Naive thymus-derived CD4-positive, alpha-beta T cell (primary cell): Measurements from ENCODE around the gene DVL1. TPM values are rescaled to one million over a fixed set of nuclear protein-coding genes. Genes with fewer than 3 reads are reported as not detected.

Experiments used
- ATAC-seq: fragments of 150-1000 bp; cut with Tn5 transposase; 2 replicates; pipeline ENCODE4 v1.10.0; 2021; ENCODE audit warnings: mild to moderate bottlenecking, moderate library complexity
- CTCF ChIA-PET: fragments of 350-600 bp; sonication (Branson Sonifier 250); formaldehyde crosslinking; loops from one replicate; lab custom pipeline; 2021; ENCODE audit warnings: antibody characterized with exemption; lab: Charles Lee
- POLR2A ChIA-PET: fragments of 350-600 bp; sonication (Branson Sonifier 250); formaldehyde crosslinking; loops from one replicate; lab custom pipeline; 2021; ENCODE audit warnings: antibody characterized with exemption, inconsistent platforms; lab: Charles Lee
- DNase-seq, 9 donors: peaks; one replicate each; pipeline versions ENCODE4 v3.0.0 to v3.0.0-alpha.2; 2020 to 2022; ENCODE audit warnings: mixed read lengths in 1 of 9
- H3K27ac ChIP-seq: one replicate; pipeline ENCODE4 v1.7.0; 2013; ENCODE audit warnings: mild to moderate bottlenecking, low read depth, low read length, moderate library complexity
- H3K27me3 ChIP-seq, 2 donors: one replicate each; pipeline ENCODE4 v1.7.0; 2013; ENCODE audit warnings: low read length in 2 of 2, mild to moderate bottlenecking in 2 of 2, moderate library complexity in 2 of 2; ENCODE audit not compliant: control insufficient read depth in 2 of 2, insufficient read depth in 2 of 2
- H3K36me3 ChIP-seq, 3 experiments: 1 replicate in 2 of 3; 2 replicates in 1 of 3; pipeline ENCODE4 v1.7.0; 2013; ENCODE audit warnings: low read length in 3 of 3, mild to moderate bottlenecking in 3 of 3, moderate library complexity in 1 of 3; ENCODE audit not compliant: insufficient read depth in 3 of 3, control insufficient read depth in 2 of 3
- H3K4me1 ChIP-seq, 2 donors: one replicate each; pipeline ENCODE4 v1.7.0; 2013; ENCODE audit warnings: low read length in 2 of 2, mild to moderate bottlenecking in 2 of 2, moderate library complexity in 1 of 2; ENCODE audit not compliant: control insufficient read depth in 2 of 2, insufficient read depth in 2 of 2
- H3K4me3 ChIP-seq: 2 replicates; pipeline ENCODE4 v1.7.0; 2013; ENCODE audit warnings: mild to moderate bottlenecking, low read length
- H3K9me3 ChIP-seq, 3 experiments: 1 replicate in 2 of 3; 2 replicates in 1 of 3; pipeline ENCODE4 v1.7.0; 2013; ENCODE audit warnings: low read length in 3 of 3; ENCODE audit not compliant: control insufficient read depth in 2 of 3
- H3K27ac Mint-ChIP-seq, 9 donors: one replicate each; pipeline ENCODE4 v1.8.0; 2020 to 2022; ENCODE audit warnings: mixed read lengths in 9 of 9, mild to moderate bottlenecking in 8 of 9, moderate library complexity in 5 of 9, inconsistent platforms in 2 of 9
- H3K27me3 Mint-ChIP-seq, 5 donors: one replicate each; pipeline ENCODE4 v1.8.0; 2021 to 2022; ENCODE audit warnings: mixed read lengths in 5 of 5, mild to moderate bottlenecking in 1 of 5
- H3K36me3 Mint-ChIP-seq, 5 donors: one replicate each; pipeline ENCODE4 v1.8.0; 2020 to 2022; ENCODE audit warnings: mixed read lengths in 5 of 5, mild to moderate bottlenecking in 3 of 5, inconsistent platforms in 1 of 5
- H3K4me1 Mint-ChIP-seq, 7 donors: one replicate each; pipeline ENCODE4 v1.8.0; 2020 to 2022; ENCODE audit warnings: mixed read lengths in 7 of 7, mild to moderate bottlenecking in 3 of 7, inconsistent platforms in 1 of 7
- H3K4me3 Mint-ChIP-seq, 10 donors: one replicate each; pipeline ENCODE4 v1.8.0; 2020 to 2022; ENCODE audit warnings: mild to moderate bottlenecking in 10 of 10, mixed read lengths in 10 of 10, moderate library complexity in 6 of 10, inconsistent platforms in 2 of 10
- H3K9me3 Mint-ChIP-seq, 11 donors: one replicate each; pipeline ENCODE4 v1.8.0; 2020 to 2022; ENCODE audit warnings: mixed read lengths in 11 of 11, mild to moderate bottlenecking in 4 of 11, inconsistent platforms in 1 of 11, moderate library complexity in 1 of 11
- intact Hi-C, 2 donors: fragments of 100-400 bp; cut with micrococcal nuclease; formaldehyde crosslinking; loops; one replicate each; pipeline ENCODE4 v1.15.1; 2023
- polyA plus RNA-seq, 2 donors: library from polyadenylated mRNA; unstranded; fragments of 300-500 nt; fragmentation: Illumina TruSeq; gene quantifications; one replicate each; pipeline ENCODE4 v1.2.3, GENCODE V29; 2021
- total RNA-seq, 6 experiments: library from RNA in 5 of 6; stranded (reverse) in 5 of 6; gene quantifications; 1 replicate in 5 of 6; 2 replicates in 1 of 6; pipeline ENCODE4 v1.2.3 and lab custom pipeline; 2021 to 2026

DVL1 gene
- total and polyA plus RNA-seq, 7 experiments from 2014 or later, result 0.78 to 54.9 (median 44.8) TPM

- ATAC-seq, result no peak
- Mint-ChIP-seq H3K36me3 (peaks cover 0 to 2% (median 0%) of the 10 kb centered on the region in 5 donors), H3K27me3 (peaks cover 0 to 26% (median 9%) of the 10 kb centered on the region in 5 donors), H3K27ac (peak overlapping the region in 6 of 9 donors; percentile 48 to 86 (median 66)), H3K4me3 (peak overlapping the region; percentile 31 to 85 (median 70)), H3K9me3 (peaks cover 0 to 3% (median 0%) of the 10 kb centered on the region in 11 donors), H3K4me1 (peaks cover 10 to 31% (median 24%) of the 10 kb centered on the region in 7 donors)
- Histone ChIP-seq H3K4me3 (no peak overlapping the region), H3K9me3 (no peaks in the 10 kb centered on the region), H3K36me3 (no peaks in the 10 kb centered on the region), H3K27me3 (peaks cover 0 to 6% of the 10 kb centered on the region in 2 donors), H3K4me1 (peaks cover 0 to 19% of the 10 kb centered on the region in 2 donors), H3K27ac (no peak overlapping the region)
- ChIA-PET POLR2A (interaction anchor here (0.8 to 2.8 kb wide), 4 partner anchors 14 to 23 kb away, joined by 3 to 13 read pairs (median 6); partner anchors contain the start of gene AURKAIP1), CTCF (interaction anchor here (0.7 to 1.2 kb wide), 3 partner anchors 18 to 89 kb away, joined by 3 to 4 read pairs (median 3); no protein-coding TSS in a partner anchor)
- no peak for DNase-seq
- intact Hi-C loops, result no loop called here
Observed at GRCh38 chr1:1351511-1352427, 2.6 kb upstream of the DVL1 start.

- Mint-ChIP-seq H3K4me3 (peak overlapping the region; percentile 40 to 85 (median 76)), H3K27me3 (peaks cover 0 to 17% (median 9%) of the 10 kb centered on the region in 5 donors), H3K9me3 (peaks cover 0 to 3% (median 0%) of the 10 kb centered on the region in 11 donors), H3K4me1 (peaks cover 13 to 32% (median 24%) of the 10 kb centered on the region in 7 donors), H3K36me3 (peaks cover 0 to 2% (median 0%) of the 10 kb centered on the region in 5 donors), H3K27ac (peak overlapping the region in 5 of 9 donors; percentile 19 to 76 (median 49))
- Histone ChIP-seq H3K27ac (peak overlapping the region; percentile 75), H3K36me3 (no peaks in the 10 kb centered on the region), H3K4me1 (peaks cover 0 to 16% of the 10 kb centered on the region in 2 donors), H3K9me3 (no peaks in the 10 kb centered on the region), H3K4me3 (peak overlapping the region; percentile 56), H3K27me3 (no peaks in the 10 kb centered on the region)
- POLR2A ChIA-PET, result interaction anchor here (0.6 to 2.2 kb wide), 7 partner anchors 10 to 58 kb away, joined by 3 to 15 read pairs (median 4); partner anchors contain the start of genes AURKAIP1, MRPL20 and MXRA8
- ATAC-seq (peak; percentile 41), DNase-seq (no peak)
- intact Hi-C loops, result loop anchor here (1.0 kb wide), 6 partner anchors 23 to 93 kb away; partner anchors contain the start of genes CPTP (in 1 of the 2), INTS11 (in 1 of the 2) and PUSL1 (in 1 of the 2)
- CTCF ChIA-PET, result interaction anchor here (0.8 to 1.9 kb wide), 4 partner anchors 23 to 227 kb away, joined by 3 to 6 read pairs (median 5); partner anchors contain the start of gene AURKAIP1
Observed at GRCh38 chr1:1348420-1349255, 580 bp downstream of the DVL1 start.

GRCh38 chr1:1347663-1348419 is 1.4 kb downstream of the DVL1 start:
- ChIA-PET POLR2A (interaction anchor here (0.6 to 2.2 kb wide), 7 partner anchors 11 to 59 kb away, joined by 3 to 15 read pairs (median 4); partner anchors contain the start of genes AURKAIP1, MRPL20 and MXRA8), CTCF (interaction anchor here (0.6 to 1.9 kb wide), 5 partner anchors 24 to 228 kb away, joined by 3 to 6 read pairs (median 4); partner anchors contain the start of gene AURKAIP1)
- DNase-seq (no peak), ATAC-seq (no peak)
- Histone ChIP-seq H3K4me3 (peak overlapping the region; percentile 56), H3K27me3 (no peaks in the 10 kb centered on the region), H3K9me3 (no peaks in the 10 kb centered on the region), H3K27ac (peak overlapping the region; percentile 75), H3K4me1 (peaks cover 0 to 9% of the 10 kb centered on the region in 2 donors), H3K36me3 (no peaks in the 10 kb centered on the region)
- Mint-ChIP-seq H3K4me1 (peaks cover 13 to 29% (median 21%) of the 10 kb centered on the region in 7 donors), H3K9me3 (peaks cover 0 to 3% (median 0%) of the 10 kb centered on the region in 11 donors), H3K36me3 (peaks cover 0 to 2% (median 0%) of the 10 kb centered on the region in 5 donors), H3K27ac (peak overlapping the region in 7 of 9 donors; percentile 22 to 77 (median 49)), H3K27me3 (peaks cover 0 to 11% (median 5%) of the 10 kb centered on the region in 5 donors), H3K4me3 (peak overlapping the region; percentile 40 to 85 (median 76))
- intact Hi-C loops, result no loop called here

DNA sequence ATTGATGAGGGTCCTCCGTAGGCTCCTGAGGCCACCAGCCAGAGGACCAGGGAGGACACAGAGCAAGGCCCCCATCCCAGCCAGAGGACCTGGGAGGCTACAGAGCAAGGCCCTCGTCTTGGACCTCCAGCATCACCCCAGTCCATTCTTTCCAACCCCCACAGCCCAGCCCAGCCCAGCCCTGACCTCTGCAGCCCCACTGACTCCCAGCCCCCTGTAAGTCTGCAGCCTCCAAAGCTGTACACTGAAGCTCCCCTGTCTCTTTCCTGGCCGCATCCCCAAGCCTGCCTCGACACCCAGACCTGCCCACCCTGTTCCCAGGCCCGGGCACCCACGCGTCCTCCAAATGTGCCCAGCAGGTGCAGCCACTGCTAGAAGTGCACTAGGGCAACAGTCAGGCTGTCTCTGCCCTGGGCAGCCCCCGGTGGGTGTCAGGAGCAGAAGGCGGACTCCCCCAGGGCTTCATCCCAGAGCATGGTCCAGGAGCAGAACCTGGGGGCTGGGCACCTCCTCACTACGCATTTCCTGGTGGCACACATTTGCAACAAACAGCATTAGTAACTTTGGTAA is 2.1 kb downstream of the DVL1 start:
- Histone ChIP-seq H3K36me3 (no peaks in the 10 kb centered on the region), H3K4me1 (peaks cover 0 to 9% of the 10 kb centered on the region in 2 donors), H3K27me3 (no peaks in the 10 kb centered on the region), H3K27ac (peak overlapping the region; percentile 75), H3K4me3 (no peak overlapping the region), H3K9me3 (no peaks in the 10 kb centered on the region)
- H3K36me3 Mint-ChIP-seq, result no peaks in the 10 kb centered on the region
- intact Hi-C loops, result no loop called here
- peak overlapping the region; percentile 11 to 85 (median 72) for H3K4me3 Mint-ChIP-seq
- ChIA-PET POLR2A (interaction anchor here (1.7 to 2.2 kb wide), 2 partner anchors 20 to 28 kb away, joined by 6 to 15 read pairs; partner anchors contain the start of gene AURKAIP1), CTCF (interaction anchor here (1.9 kb wide), 1 partner anchor 24 kb away, joined by 6 read pairs; no protein-coding TSS in a partner anchor)
- H3K27me3 Mint-ChIP-seq, result peaks cover 0 to 3% (median 0%) of the 10 kb centered on the region in 5 donors
- H3K4me1 Mint-ChIP-seq, result peaks cover 12 to 24% (median 14%) of the 10 kb centered on the region in 7 donors
- H3K9me3 Mint-ChIP-seq, result peaks cover 0 to 1% (median 0%) of the 10 kb centered on the region in 11 donors
- H3K27ac Mint-ChIP-seq, result peak overlapping the region in 6 of 9 donors; percentile 9 to 60 (median 36)
- ATAC-seq (no peak), DNase-seq (no peak)

DNA sequence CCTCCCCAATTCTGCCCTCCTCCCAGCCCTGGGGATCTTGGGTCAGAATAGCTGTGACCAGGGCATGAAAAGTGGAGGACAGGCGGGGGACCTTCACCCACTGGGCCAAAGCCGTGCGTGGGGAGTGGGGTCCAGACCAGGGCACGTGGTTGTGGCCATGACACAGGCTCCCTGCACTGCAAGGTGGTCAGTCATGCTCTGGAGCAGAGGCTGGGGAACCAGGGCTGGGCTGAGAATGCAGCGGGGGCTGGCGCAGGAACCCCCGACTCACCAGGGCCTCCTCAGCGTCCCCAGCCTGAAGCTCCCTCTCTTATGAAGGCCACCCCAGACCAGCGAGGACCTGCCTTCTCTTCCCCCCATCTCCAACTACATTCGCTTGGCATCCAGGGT is 2.7 kb downstream of the DVL1 start:
- Mint-ChIP-seq H3K27me3 (no peaks in the 10 kb centered on the region), H3K4me1 (peaks cover 12 to 22% (median 13%) of the 10 kb centered on the region in 7 donors), H3K9me3 (no peaks in the 10 kb centered on the region), H3K27ac (peak overlapping the region in 1 of 9 donors; percentile 16), H3K36me3 (peaks cover 0 to under 1% (median 0%) of the 10 kb centered on the region in 5 donors), H3K4me3 (peak overlapping the region in 4 of 10 donors; percentile 59 to 85 (median 76))
- no peak overlapping the region for H3K4me3 ChIP-seq
- peaks cover 0 to 9% of the 10 kb centered on the region in 2 donors for H3K4me1 ChIP-seq
- CTCF ChIA-PET, result no interaction called here
- peaks cover 0 to under 1% (median 0%) of the 10 kb centered on the region in 3 experiments for H3K36me3 ChIP-seq
- no peak overlapping the region for H3K27ac ChIP-seq
- H3K9me3 ChIP-seq, result no peaks in the 10 kb centered on the region
- no peak for ATAC-seq
- intact Hi-C loops, result no loop called here
- POLR2A ChIA-PET, result no interaction called here
- DNase-seq, result no peak
- no peaks in the 10 kb centered on the region for H3K27me3 ChIP-seq
